Measurements from ENCODE around the gene ADCY5. TPM values are rescaled to one million over a fixed set of nuclear protein-coding genes. Genes with fewer than 3 reads are reported as not detected.

ADCY5 gene
- total RNA-seq, 1 donor from 2014 or later = 6.8 TPM

DNA sequence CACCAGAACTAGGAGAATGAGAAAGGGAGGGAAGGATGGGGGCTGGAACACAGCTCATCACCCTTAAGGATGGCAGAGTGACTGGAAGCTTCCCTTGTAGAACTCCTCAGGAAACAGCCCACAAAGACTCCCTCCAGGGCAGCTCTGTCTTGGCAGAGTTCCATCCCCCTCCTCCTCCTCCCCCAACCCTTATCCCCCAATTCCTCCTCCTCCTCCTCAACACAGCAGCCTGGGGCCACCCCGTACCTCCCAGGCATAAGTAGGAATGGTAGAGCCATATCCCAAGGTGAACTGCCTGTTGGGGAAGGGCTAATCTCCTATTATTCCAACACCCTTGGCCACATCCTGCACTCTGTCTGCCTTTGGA, 38.8 kb downstream of the ADCY5 start:
- H3K36me3 Mint-ChIP-seq = no peaks in the 10 kb centered on the region
- no peak for TF ChIP-seq CTCF (IDR thresholded peaks at IDR 0.05; ENCODE audit: unreplicated experiment)
- no peak overlapping the region for H3K27ac Mint-ChIP-seq

GRCh38 chr3:123409443-123410148, 39.3 kb downstream of the ADCY5 start:
- no peak overlapping the region for H3K27ac Mint-ChIP-seq
- no peak for DNase-seq (ENCODE audit: low spot score in 2 of 2, unreplicated experiment in 2 of 2)
- no peak overlapping the region for H3K4me3 Mint-ChIP-seq
- no peak for TF ChIP-seq CTCF (IDR thresholded peaks at IDR 0.05; ENCODE audit: unreplicated experiment)
- H3K9me3 Mint-ChIP-seq = no peaks in the 10 kb centered on the region
- H3K4me1 Mint-ChIP-seq = peaks cover 49% of the 10 kb centered on the region
- H3K27me3 Mint-ChIP-seq (ENCODE audit: low read depth) = peaks cover 10% of the 10 kb centered on the region
- H3K36me3 Mint-ChIP-seq = no peaks in the 10 kb centered on the region

More for the DNA sequence above, 38.8 kb downstream of the ADCY5 start:
- Mint-ChIP-seq H3K9me3 (no peaks in the 10 kb centered on the region), H3K4me1 (peaks cover 49% of the 10 kb centered on the region), H3K27me3 (ENCODE audit: low read depth) (peaks cover 10% of the 10 kb centered on the region), H3K4me3 (no peak overlapping the region)
- DNase-seq (ENCODE audit: low spot score in 2 of 2, unreplicated experiment in 2 of 2) = no peak

GRCh38 chr3:123406598-123406997, 42.3 kb downstream of the ADCY5 start:
- Mint-ChIP-seq H3K27me3 (ENCODE audit: low read depth) (peaks cover 19% of the 10 kb centered on the region), H3K4me3 (no peak overlapping the region), H3K9me3 (no peaks in the 10 kb centered on the region), H3K27ac (no peak overlapping the region), H3K4me1 (peaks cover 25% of the 10 kb centered on the region), H3K36me3 (no peaks in the 10 kb centered on the region)
- DNase-seq (ENCODE audit: low spot score in 2 of 2, unreplicated experiment in 2 of 2) = no peak
- TF ChIP-seq CTCF (IDR thresholded peaks at IDR 0.05; ENCODE audit: unreplicated experiment) = no peak

DNA sequence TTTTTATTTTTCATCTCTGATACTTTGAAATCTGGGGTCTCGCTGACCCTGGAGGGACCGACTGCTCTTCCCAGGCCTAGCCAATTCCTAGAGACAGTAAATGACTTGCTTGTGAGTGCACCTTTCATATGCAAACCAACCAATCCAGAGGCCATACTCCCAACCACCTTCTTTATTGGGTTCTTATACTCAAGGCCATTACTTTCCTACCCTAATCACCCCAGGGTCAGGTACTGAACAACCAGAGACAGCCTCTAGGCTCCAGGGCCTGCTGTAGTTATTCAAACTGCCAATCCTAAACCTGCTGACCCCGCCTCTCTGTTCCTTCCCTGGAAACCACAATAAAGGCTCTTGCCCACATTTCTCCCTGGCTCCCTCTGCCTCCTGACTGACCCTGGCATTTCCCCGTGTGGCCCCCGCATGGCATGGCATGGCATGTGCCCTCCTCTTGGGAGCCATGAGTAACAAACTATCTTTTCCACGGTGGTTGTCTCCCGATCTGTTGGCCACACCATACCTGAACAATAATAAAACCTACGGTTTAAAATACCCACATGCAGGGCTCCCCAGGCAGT, 42.9 kb downstream of the ADCY5 start:
- Mint-ChIP-seq H3K4me1 (peaks cover 21% of the 10 kb centered on the region), H3K27ac (no peak overlapping the region), H3K27me3 (ENCODE audit: low read depth) (peaks cover 23% of the 10 kb centered on the region), H3K4me3 (no peak overlapping the region), H3K36me3 (no peaks in the 10 kb centered on the region), H3K9me3 (no peaks in the 10 kb centered on the region)
- no peak for TF ChIP-seq CTCF (IDR thresholded peaks at IDR 0.05; ENCODE audit: unreplicated experiment)
- DNase-seq (ENCODE audit: low spot score in 2 of 2, unreplicated experiment in 2 of 2) = no peak

- no peak for TF ChIP-seq CTCF (IDR thresholded peaks at IDR 0.05; ENCODE audit: unreplicated experiment)
- Mint-ChIP-seq H3K4me3 (no peak overlapping the region), H3K27me3 (ENCODE audit: low read depth) (peaks cover 25% of the 10 kb centered on the region), H3K27ac (no peak overlapping the region), H3K36me3 (no peaks in the 10 kb centered on the region), H3K4me1 (peaks cover 12% of the 10 kb centered on the region), H3K9me3 (no peaks in the 10 kb centered on the region)
- no peak for DNase-seq (ENCODE audit: low spot score in 2 of 2, unreplicated experiment in 2 of 2)
Measured at GRCh38 chr3:123405021-123405420, 43.9 kb downstream of the ADCY5 start.
